Left lung (tissue), 10 donors: ENCODE results near the gene CLDN11. TPM values are rescaled to one million over a fixed set of nuclear protein-coding genes. Genes with fewer than 3 reads are reported as not detected.

Experiments used
- ATAC-seq: fragments of 200-7000 bp; cut with Tn5 transposase; one replicate; pipeline ENCODE4 v1.9.1; 2020; ENCODE audit warnings: moderate library complexity
- DNase-seq, 4 donors: peaks; one replicate each; pipeline ENCODE4 v3.0.0-alpha.2; 2013 to 2020
- H3K27ac ChIP-seq, 2 donors: fragments of 200-600 bp; sonication (generic) in 1 of 2; one replicate each; pipeline versions ENCODE4 v1.5.0 to v1.8.0; 2020 to 2021
- H3K27me3 ChIP-seq, 2 donors: fragments of 200-600 bp; sonication (generic) in 1 of 2; one replicate each; pipeline versions ENCODE4 v1.5.0 to v1.8.0; 2020 to 2021
- H3K36me3 ChIP-seq, 2 donors: fragments of 200-600 bp; sonication (generic) in 1 of 2; one replicate each; pipeline versions ENCODE4 v1.5.0 to v1.8.0; 2020 to 2021
- H3K4me1 ChIP-seq, 2 donors: fragments of 200-600 bp; one replicate each; pipeline ENCODE4 v1.8.0; 2021
- H3K4me3 ChIP-seq, 2 donors: fragments of 200-600 bp; sonication (generic) in 1 of 2; one replicate each; pipeline versions ENCODE4 v1.5.0 to v1.8.0; 2020 to 2021; ENCODE audit warnings: mild to moderate bottlenecking in 1 of 2
- H3K9me3 ChIP-seq, 2 donors: fragments of 200-600 bp; sonication (generic) in 1 of 2; one replicate each; pipeline versions ENCODE4 v1.5.0 to v1.8.0; 2020 to 2021
- CTCF ChIP-seq, 2 donors: fragments of 200-600 bp; sonication (generic) in 1 of 2; IDR thresholded peaks; one replicate each; pipeline versions ENCODE4 v1.5.0 to v1.8.0; 2021; ENCODE audit warnings: antibody characterized with exemption in 2 of 2
- intact Hi-C, 2 donors: fragments of 100-400 bp; cut with DNase I; formaldehyde crosslinking; loops; one replicate each; pipeline versions ENCODE4 v1.11.2 to v1.14.2; 2022
- polyA plus RNA-seq, 6 donors: library from polyadenylated mRNA; unstranded; fragments of 120-200 nt; gene quantifications; one replicate each; pipeline ENCODE4 v1.2.1, GENCODE V29; 2013; ENCODE audit not compliant: insufficient read length in 6 of 6
- total RNA-seq, 2 donors: library from RNA; stranded (reverse); fragmentation: NEBNext Ultra II Directional; extraction: Animal tissue kit (Norgen Biotek cat#: 25700); gene quantifications; one replicate each; pipeline ENCODE4 v1.2.1, GENCODE V29; 2021
- donor health status: DM: no; HTN: yes; CAD: no.
- donor health status: DM: no; HTN: no; CAD: no.

The CLDN11 gene
- total and polyA plus RNA-seq, 8 donors: 5.6 to 12.4 (median 8.9) TPM

- TF ChIP-seq CTCF (IDR thresholded peaks at IDR 0.05): no peak
- H3K27ac ChIP-seq: no peak overlapping the region
Observed at GRCh38 chr3:170467007-170467406, 48.3 kb downstream of the CLDN11 start.

DNA sequence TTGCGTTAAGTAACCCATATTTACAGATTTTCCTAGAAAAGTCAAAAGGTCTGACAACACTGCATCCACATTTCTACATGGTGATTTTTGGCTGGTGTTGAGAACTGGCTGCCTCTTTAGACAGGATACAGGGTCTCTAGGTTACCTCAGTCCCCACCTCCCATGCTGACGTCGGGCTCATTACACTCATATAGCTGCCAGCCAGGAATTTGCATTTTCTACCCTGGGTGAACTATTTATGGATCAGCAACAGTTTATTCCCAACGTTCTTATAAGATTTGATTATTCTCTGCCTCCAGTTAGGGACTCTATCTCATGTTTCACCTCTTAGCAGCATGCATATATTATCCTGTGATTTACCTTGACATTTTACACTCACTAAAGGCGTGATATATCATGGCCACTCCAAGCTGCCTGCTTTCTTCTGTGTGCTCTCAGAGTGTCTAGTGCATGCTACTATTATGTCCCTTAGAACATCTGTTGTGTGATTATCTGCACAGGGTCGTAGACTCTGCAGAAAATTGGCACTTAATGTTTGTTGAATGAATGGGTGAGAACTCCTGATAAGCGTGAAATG is 49.0 kb downstream of the CLDN11 start:
- ATAC-seq: no peak
- Histone ChIP-seq H3K36me3 (no peaks in the 10 kb centered on the region), H3K4me3 (no peak overlapping the region), H3K4me1 (no peaks in the 10 kb centered on the region), H3K27me3 (no peaks in the 10 kb centered on the region), H3K9me3 (no peaks in the 10 kb centered on the region), H3K27ac (no peak overlapping the region)
- no peak for TF ChIP-seq CTCF (IDR thresholded peaks at IDR 0.05)
- intact Hi-C loops: no loop called here
- no peak for DNase-seq

More at GRCh38 chr3:170467007-170467406, 48.3 kb downstream of the CLDN11 start:
- Histone ChIP-seq H3K9me3 (no peaks in the 10 kb centered on the region), H3K4me3 (no peak overlapping the region), H3K36me3 (no peaks in the 10 kb centered on the region), H3K4me1 (no peaks in the 10 kb centered on the region), H3K27me3 (no peaks in the 10 kb centered on the region)
- DNase-seq (no peak), ATAC-seq (no peak)
- intact Hi-C loops: no loop called here

DNA sequence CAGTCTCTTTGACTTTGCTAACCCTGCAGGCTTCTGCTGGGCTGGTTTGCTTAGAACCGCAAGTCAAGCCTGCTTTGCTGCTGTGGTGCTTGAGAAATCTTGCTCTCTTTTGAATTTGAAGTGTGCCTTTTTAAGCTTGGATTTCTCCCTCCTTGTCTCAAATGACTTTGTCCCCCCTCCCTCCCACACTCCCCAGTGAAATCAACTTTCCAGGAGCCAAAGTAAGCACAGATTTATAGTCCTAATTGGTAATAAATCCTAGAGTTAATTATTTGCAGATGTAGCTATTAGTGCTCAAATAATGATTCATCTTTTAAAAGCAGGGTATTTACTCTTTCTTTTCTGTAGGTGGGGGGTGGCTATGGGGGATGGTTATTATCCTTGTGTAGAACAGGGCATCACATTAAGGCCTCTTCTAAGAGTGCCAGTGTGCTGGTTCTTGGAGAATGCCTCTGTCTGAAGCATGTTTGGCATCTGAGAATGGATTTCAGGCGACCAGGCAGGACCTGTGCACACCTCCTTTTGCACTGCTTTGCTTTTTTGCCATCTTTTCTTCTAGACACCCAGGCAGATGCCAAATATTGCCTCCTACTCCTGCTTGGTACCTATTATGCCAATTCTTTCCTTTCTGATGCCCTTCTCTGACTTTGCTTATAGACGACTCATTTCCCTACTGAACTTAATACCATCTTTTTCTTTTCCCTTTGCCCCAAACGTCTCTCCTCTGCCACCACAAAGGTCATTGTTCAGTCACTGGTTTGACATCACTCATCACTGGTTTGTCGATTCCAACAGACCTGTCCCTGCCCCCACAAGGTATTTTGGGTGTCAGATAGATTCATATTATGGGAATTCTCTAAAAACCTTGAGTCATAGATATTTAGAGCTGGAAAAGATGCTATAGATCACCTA is 50.7 kb downstream of the CLDN11 start:
- no peaks in the 10 kb centered on the region for H3K9me3 ChIP-seq
- H3K4me3 ChIP-seq: no peak overlapping the region
- intact Hi-C loops: no loop called here
- DNase-seq (peak in 1 of 4 donors; percentile 52), ATAC-seq (peak; percentile 59)
- no peaks in the 10 kb centered on the region for H3K36me3 ChIP-seq
- TF ChIP-seq CTCF (IDR thresholded peaks at IDR 0.05): no peak
- H3K4me1 ChIP-seq: no peaks in the 10 kb centered on the region
- no peaks in the 10 kb centered on the region for H3K27me3 ChIP-seq
- no peak overlapping the region for H3K27ac ChIP-seq

- Histone ChIP-seq H3K4me1 (no peaks in the 10 kb centered on the region), H3K27ac (peak overlapping the region in 1 of 2 donors; percentile 19), H3K4me3 (no peak overlapping the region), H3K27me3 (no peaks in the 10 kb centered on the region), H3K9me3 (no peaks in the 10 kb centered on the region), H3K36me3 (no peaks in the 10 kb centered on the region)
- DNase-seq (no peak), ATAC-seq (peak; percentile 26)
- intact Hi-C loops: no loop called here
- no peak for TF ChIP-seq CTCF (IDR thresholded peaks at IDR 0.05)
Observed at GRCh38 chr3:170470063-170471016, 51.7 kb downstream of the CLDN11 start.
